HepG2 (cell line): ENCODE results near the gene MAN1C1. TPM values are rescaled to one million over a fixed set of nuclear protein-coding genes. Genes with fewer than 3 reads are reported as not detected.

ENCODE experiments used
- ELF4 ChIP-seq: sonication (generic); formaldehyde crosslinking; IDR thresholded peaks from 2 replicates; pipeline ENCODE4 v1.5.0; 2020; ENCODE audit warnings: missing genetic modification reagents, mild to moderate bottlenecking, moderate library complexity, borderline replicate concordance
- ERF ChIP-seq: IDR thresholded peaks from 2 replicates; pipeline ENCODE4 v1.6.1; 2018; ENCODE audit warnings: missing biosample characterization, missing genetic modification reagents
- ETV5 ChIP-seq: IDR thresholded peaks from 2 replicates; pipeline ENCODE4 v1.6.1; 2018; ENCODE audit warnings: missing biosample characterization, missing genetic modification reagents, inconsistent platforms, borderline replicate concordance
- FOSL1 ChIP-seq: sonication (generic); formaldehyde crosslinking; IDR thresholded peaks from 2 replicates; pipeline ENCODE4 v1.9.0; 2021; ENCODE audit warnings: missing genetic modification reagents, borderline replicate concordance
- GABPB1 ChIP-seq: IDR thresholded peaks from 2 replicates; pipeline ENCODE4 v1.6.1; 2016; ENCODE audit warnings: mild to moderate bottlenecking, missing genetic modification reagents, moderate library complexity, missing compliant biosample characterization
- GRHL1 ChIP-seq: sonication (generic); formaldehyde crosslinking; conservative IDR thresholded peaks from 2 replicates; pipeline ENCODE4 v1.8.0; 2022; ENCODE audit warnings: missing genetic modification reagents
- KDM2A ChIP-seq: sonication (generic); formaldehyde crosslinking; IDR thresholded peaks from 2 replicates; pipeline ENCODE4 v1.4.0; 2020; ENCODE audit warnings: low read depth, missing genetic modification reagents, borderline replicate concordance
- KDM5A ChIP-seq: fragments of 200-600 bp; sonication (generic); IDR thresholded peaks from 2 replicates; pipeline ENCODE4 v1.7.0; 2018; ENCODE audit warnings: antibody characterized with exemption, mild to moderate bottlenecking, low read length, borderline replicate concordance
- KDM5B ChIP-seq: sonication (generic); formaldehyde crosslinking; IDR thresholded peaks from 2 replicates; pipeline ENCODE4 v1.4.0; 2020; ENCODE audit warnings: missing genetic modification reagents, mild to moderate bottlenecking, borderline replicate concordance
- MAX ChIP-seq: IDR thresholded peaks from 2 replicates; pipeline ENCODE4 v1.6.1; 2012; ENCODE audit warnings: inconsistent platforms
- MAZ ChIP-seq, 2 experiments: sonication (generic) in 1 of 2; formaldehyde crosslinking in 1 of 2; IDR thresholded peaks; 2 replicates each; pipeline versions ENCODE4 v1.5.0 to v1.6.1; 2012 to 2020; ENCODE audit warnings: low read depth in 2 of 2, mild to moderate bottlenecking in 2 of 2, borderline replicate concordance in 1 of 2, improper control_type of control experiment in 1 of 2, low read length in 1 of 2, missing genetic modification reagents in 1 of 2, moderate library complexity in 1 of 2
- POGZ ChIP-seq: sonication (generic); formaldehyde crosslinking; IDR thresholded peaks from 2 replicates; pipeline ENCODE4 v1.4.0; 2020; ENCODE audit warnings: mild to moderate bottlenecking, missing genetic modification reagents
- RARG ChIP-seq: sonication (generic); formaldehyde crosslinking; IDR thresholded peaks from 2 replicates; pipeline ENCODE4 v1.4.0; 2020; ENCODE audit warnings: low read depth, mild to moderate bottlenecking, missing genetic modification reagents
- RBM39 ChIP-seq: fragments of 200-400 bp; formaldehyde crosslinking; IDR thresholded peaks from one replicate; pipeline ENCODE4 v1.6.1; 2018; ENCODE audit warnings: antibody characterized with exemption, mild to moderate bottlenecking, low read depth, low read length; ENCODE audit not compliant: poor library complexity, severe bottlenecking
- SP140L ChIP-seq: sonication (generic); formaldehyde crosslinking; IDR thresholded peaks from 2 replicates; pipeline ENCODE4 v1.4.0; 2020; ENCODE audit warnings: missing genetic modification reagents, borderline replicate concordance
- SP4 ChIP-seq: sonication (generic); formaldehyde crosslinking; IDR thresholded peaks from 2 replicates; pipeline ENCODE4 v1.8.1; 2023; ENCODE audit warnings: mild to moderate bottlenecking, missing genetic modification reagents
- SRSF1 ChIP-seq: fragments of 200-400 bp; formaldehyde crosslinking; optimal IDR thresholded peaks from 2 replicates; pipeline ENCODE3; 2017; ENCODE audit warnings: mild to moderate bottlenecking, low read depth, low read length, moderate library complexity
- TAF1 ChIP-seq: sonication (generic); formaldehyde crosslinking; IDR thresholded peaks from 2 replicates; pipeline ENCODE4 v1.4.0; 2020; ENCODE audit warnings: missing genetic modification reagents
- UBTF ChIP-seq: sonication (generic); formaldehyde crosslinking; IDR thresholded peaks from 2 replicates; pipeline ENCODE4 v1.4.0; 2020; ENCODE audit warnings: mild to moderate bottlenecking, missing genetic modification reagents
- ZBTB7B ChIP-seq: sonication (generic); formaldehyde crosslinking; IDR thresholded peaks from 2 replicates; pipeline ENCODE4 v1.4.0; 2020; ENCODE audit warnings: missing genetic modification reagents
- ZNF446 ChIP-seq: sonication (generic); formaldehyde crosslinking; IDR thresholded peaks from 2 replicates; pipeline ENCODE4 v1.5.0; 2020; ENCODE audit warnings: mild to moderate bottlenecking, missing genetic modification reagents
- ZNF569 ChIP-seq: sonication (generic); formaldehyde crosslinking; IDR thresholded peaks from 2 replicates; pipeline ENCODE4 v1.5.0; 2020; ENCODE audit warnings: mild to moderate bottlenecking, missing genetic modification reagents, moderate library complexity, borderline replicate concordance
- ZNF737 ChIP-seq: sonication (generic); formaldehyde crosslinking; IDR thresholded peaks from 2 replicates; pipeline ENCODE4 v1.5.0; 2020; ENCODE audit warnings: missing genetic modification reagents, mild to moderate bottlenecking, borderline replicate concordance
- ZNF761 ChIP-seq: sonication (generic); formaldehyde crosslinking; conservative IDR thresholded peaks from 2 replicates; pipeline ENCODE4 v1.4.0; 2020; ENCODE audit warnings: mild to moderate bottlenecking, missing genetic modification reagents
- ZSCAN29 ChIP-seq: sonication (generic); formaldehyde crosslinking; conservative IDR thresholded peaks from 2 replicates; pipeline ENCODE4 v1.4.0; 2020; ENCODE audit warnings: mild to moderate bottlenecking, missing genetic modification reagents
- polyA plus RNA-seq, 8 experiments: library from polyadenylated mRNA; depleted of rRNA in 3 of 8; stranded (reverse) in 7 of 8; unstranded in 1 of 8; fragments of >200 nt; fragmentation: Illumina TruSeq in 4 of 8; extraction: Trizol in 4 of 8; gene quantifications; 2 replicates each; pipeline versions ENCODE4 v1.2.1 to v1.2.3, GENCODE V29; 2011 to 2016; ENCODE audit warnings: low read depth in 4 of 8, missing spikeins in 1 of 8, mixed read lengths in 1 of 8; ENCODE audit not compliant: insufficient read depth in 1 of 8
- total RNA-seq, 5 experiments: library from RNA; depleted of rRNA; stranded (reverse); fragments of >200 nt; fragmentation: Illumina TruSeq; extraction: Trizol; gene quantifications; 2 replicates each; pipeline ENCODE4 v1.2.3, GENCODE V29; 2016; ENCODE audit warnings: low read depth in 1 of 5

The MAN1C1 gene
- total and polyA plus RNA-seq, 2 of the 13 experiments (the other 11 are each of a cell fraction or from before 2014, with no cell fraction given), result 0.18 to 0.49 TPM

- TF ChIP-seq ELF4 (CRISPR knock-in tag) (no peak), ZNF446 (CRISPR knock-in tag) (no peak), ZNF569 (no peak), ZBTB7B (0 out of 2 replicates have a peak, but pooled peaks have one; percentile 26), TAF1 (CRISPR knock-in tag) (no peak), ZSCAN29 (peak; percentile 100), GRHL1 (CRISPR knock-in tag) (no peak), SRSF1 (no peak), KDM5B (CRISPR knock-in tag) (0 out of 2 replicates have a peak, but pooled peaks have one; percentile 20), SP140L (no peak), ZNF737 (CRISPR knock-in tag) (no peak), FOSL1 (CRISPR knock-in tag) (no peak), ZNF761 (CRISPR knock-in tag) (no peak), KDM2A (0 out of 2 replicates have a peak, but pooled peaks have one; percentile 27), MAZ (IDR thresholded peaks at IDR 0.05; ENCODE audit: borderline replicate concordance, low read depth, low read length) (no peak), MAZ (CRISPR knock-in tag; IDR thresholded peaks at IDR 0.05; ENCODE audit: low read depth) (0 out of 2 replicates have a peak, but pooled peaks have one; percentile 30), SP4 (CRISPR knock-in tag) (peak; percentile 43; the same call in 1 of the 2 replicates), KDM5A (no peak), RARG (CRISPR knock-in tag) (no peak), ETV5 (CRISPR knock-in tag) (peak; percentile 20; the same call in 1 of the 2 replicates), GABPB1 (CRISPR knock-in tag) (peak; percentile 63; the same call in 1 of the 2 replicates), RBM39 (no peak), UBTF (CRISPR knock-in tag) (peak; percentile 51; the same call in 1 of the 2 replicates), MAX (peak; percentile 38; the same call in 1 of the 2 replicates), ERF (CRISPR knock-in tag) (no peak), POGZ (no peak)
These were observed 183.5 kb downstream of the MAN1C1 start, which contains the start of gene SELENON (continued) for GRCh38 chr1:25799935-25800702.
